SK-N-SH (cell line): Measurements from ENCODE around the gene PEF1. TPM values are rescaled to one million over a fixed set of nuclear protein-coding genes. Genes with fewer than 3 reads are reported as not detected.

Experiments
- CTCF ChIA-PET: fragments of 300-600, 350-600 bp; formaldehyde crosslinking; extraction: SDS; loops from one replicate; lab custom pipeline; 2021; lab: Yijun Ruan, JAX
- POLR2A ChIA-PET: fragments of 350-600 bp; sonication (Branson Sonifier 250); formaldehyde crosslinking; extraction: SDS; loops from one replicate; lab custom pipeline; 2020; ENCODE audit warnings: antibody characterized with exemption, inconsistent platforms; lab: Yijun Ruan, JAX
- DNase-seq: peaks from one replicate; pipeline ENCODE4 v3.0.0; 2012
- H2AFZ ChIP-seq: fragments of 200-600 bp; sonication (generic); 2 replicates; pipeline ENCODE4 v1.8.1; 2016; ENCODE audit warnings: antibody characterized with exemption, mild to moderate bottlenecking, low read depth
- H3F3A ChIP-seq: fragments of 200-600 bp; sonication (generic); replicated peaks from 2 replicates; pipeline ENCODE3; 2016; ENCODE audit warnings: antibody characterized with exemption, mild to moderate bottlenecking; ENCODE audit not compliant: insufficient read depth
- H3K27ac ChIP-seq, 2 experiments: fragments of 200-500 bp in 1 of 2; fragments of 200-600 bp in 1 of 2; sonication (Bioruptor generic) in 1 of 2; sonication (generic), shearing (Covaris generic) in 1 of 2; 2 replicates each; pipeline versions ENCODE4 v1.5.1 to v1.6.1; 2014 to 2016; ENCODE audit warnings: low read depth in 2 of 2, inconsistent platforms in 1 of 2, low read length in 1 of 2, mild to moderate bottlenecking in 1 of 2, mixed read lengths in 1 of 2
- H3K27me3 ChIP-seq: fragments of 200-600 bp; sonication (generic), shearing (Covaris generic); 2 replicates; pipeline ENCODE4 v1.6.1; 2016; ENCODE audit warnings: mixed run types; ENCODE audit not compliant: insufficient read depth
- H3K36me3 ChIP-seq, 2 experiments: fragments of 200-500 bp in 1 of 2; fragments of 200-600 bp in 1 of 2; sonication (Bioruptor generic) in 1 of 2; sonication (generic) in 1 of 2; replicated peaks in 1 of 2; 2 replicates each; pipeline versions ENCODE3 to v1.5.1; 2014 to 2016; ENCODE audit warnings: low read length in 1 of 2, mild to moderate bottlenecking in 1 of 2; ENCODE audit not compliant: insufficient read depth in 2 of 2, control insufficient read depth in 1 of 2
- H3K4me1 ChIP-seq, 2 experiments: fragments of 200-500 bp in 1 of 2; fragments of 200-600 bp in 1 of 2; sonication (Bioruptor generic) in 1 of 2; sonication (generic), shearing (Covaris generic) in 1 of 2; 2 replicates each; pipeline versions ENCODE4 v1.5.1 to v1.6.1; 2014 to 2016; ENCODE audit warnings: low read depth in 1 of 2, low read length in 1 of 2, mixed run types in 1 of 2; ENCODE audit not compliant: insufficient read depth in 2 of 2, control insufficient read depth in 1 of 2
- H3K4me2 ChIP-seq: fragments of 200-600 bp; sonication (generic), shearing (Covaris generic); 2 replicates; pipeline ENCODE4 v1.6.1; 2017; ENCODE audit warnings: mixed run types
- H3K4me3 ChIP-seq, 2 experiments: fragments of 200-500 bp in 1 of 2; fragments of 200-600 bp in 1 of 2; sonication (Bioruptor generic) in 1 of 2; sonication (generic), shearing (Covaris generic) in 1 of 2; 2 replicates each; pipeline versions ENCODE4 v1.5.1 to v1.8.1; 2014 to 2016; ENCODE audit warnings: low read depth in 2 of 2, inconsistent platforms in 1 of 2, low read length in 1 of 2, mild to moderate bottlenecking in 1 of 2, mixed read lengths in 1 of 2, moderate library complexity in 1 of 2
- H3K79me2 ChIP-seq: fragments of 200-600 bp; sonication (generic); 2 replicates; pipeline ENCODE4 v1.8.1; 2017; ENCODE audit warnings: mild to moderate bottlenecking; ENCODE audit not compliant: insufficient read depth
- H3K9ac ChIP-seq: fragments of 200-600 bp; sonication (generic); 2 replicates; pipeline ENCODE4 v1.6.1; 2017; ENCODE audit warnings: mixed run types
- H3K9me2 ChIP-seq: fragments of 200-600 bp; sonication (generic); 2 replicates; pipeline ENCODE4 v1.6.1; 2017; ENCODE audit warnings: mixed run types
- H3K9me3 ChIP-seq: fragments of 200-600 bp; sonication (generic); 2 replicates; pipeline ENCODE4 v1.6.1; 2017; ENCODE audit warnings: mixed run types, mild to moderate bottlenecking, moderate library complexity
- H4K20me1 ChIP-seq: fragments of 200-600 bp; sonication (generic); 2 replicates; pipeline ENCODE4 v1.6.1; 2017; ENCODE audit warnings: mild to moderate bottlenecking, mixed run types; ENCODE audit not compliant: insufficient read depth
- ELF1 ChIP-seq: IDR thresholded peaks from 2 replicates; pipeline ENCODE4 v1.4.0; 2012
- EZH2phosphoT487 ChIP-seq: fragments of 200-600 bp; sonication (generic); IDR thresholded peaks from 2 replicates; pipeline ENCODE4 v1.6.1; 2017; ENCODE audit warnings: low read depth, mixed run types, mild to moderate bottlenecking, antibody characterized with exemption, moderate library complexity, borderline replicate concordance
- FOSL2 ChIP-seq: IDR thresholded peaks from 2 replicates; pipeline ENCODE4 v1.4.0; 2012; ENCODE audit warnings: low read depth, mild to moderate bottlenecking, moderate library complexity, borderline replicate concordance
- FOXJ3 ChIP-seq: sonication (generic); formaldehyde crosslinking; IDR thresholded peaks from 2 replicates; pipeline ENCODE4 v1.5.1; 2020; ENCODE audit warnings: mild to moderate bottlenecking, missing genetic modification reagents
- GATA2 ChIP-seq: sonication (generic); formaldehyde crosslinking; IDR thresholded peaks from 2 replicates; pipeline ENCODE4 v1.5.0; 2020; ENCODE audit warnings: mild to moderate bottlenecking, missing genetic modification reagents
- MEF2A ChIP-seq: IDR thresholded peaks from 2 replicates; pipeline ENCODE4 v1.4.0; 2012; ENCODE audit warnings: low read depth, borderline replicate concordance
- POLR2AphosphoS5 ChIP-seq: IDR thresholded peaks from 2 replicates; pipeline ENCODE4 v1.6.1; 2012; ENCODE audit warnings: low read depth, low read length
- SIN3A ChIP-seq: IDR thresholded peaks from 2 replicates; pipeline ENCODE4 v1.6.1; 2012; ENCODE audit warnings: low read depth, mild to moderate bottlenecking, low read length, moderate library complexity, borderline replicate concordance
- SMC3 ChIP-seq: IDR thresholded peaks from 2 replicates; pipeline ENCODE4 v1.6.1; 2012; ENCODE audit warnings: low read depth, low read length, improper control_type of control experiment
- TCF12 ChIP-seq: IDR thresholded peaks from 2 replicates; pipeline ENCODE4 v1.4.0; 2012
- TEAD4 ChIP-seq: IDR thresholded peaks from 2 replicates; pipeline ENCODE4 v1.4.0; 2012; ENCODE audit warnings: mild to moderate bottlenecking, borderline replicate concordance; ENCODE audit not compliant: insufficient read depth
- YY1 ChIP-seq: IDR thresholded peaks from 2 replicates; pipeline ENCODE4 v1.4.0; 2012; ENCODE audit warnings: low read depth, mild to moderate bottlenecking
- WGBS: methylation state at CpG from one replicate; pipeline ENCODE4 v1.1.6; 2017; ENCODE audit warnings: low lambda C conversion rate; 5-methylcytosine and 5-hydroxymethylcytosine counted together
- polyA plus RNA-seq, 3 experiments: library from polyadenylated mRNA; depleted of rRNA; stranded (reverse); fragments of >200 nt; gene quantifications; 2 replicates each; pipeline ENCODE4 v1.2.3, GENCODE V29; 2012
- TF ChIP-seq, protein P1 (sequence below): fragments of 200-600 bp; sonication (generic); IDR thresholded peaks from 2 replicates; pipeline ENCODE4 v1.6.1; 2017; ENCODE audit warnings: antibody characterized with exemption, mild to moderate bottlenecking, moderate library complexity
- TF ChIP-seq, protein P2 (sequence below): IDR thresholded peaks from 2 replicates; pipeline ENCODE4 v1.4.0; 2012; ENCODE audit warnings: low read depth
- TF ChIP-seq, protein P3 (sequence below): IDR thresholded peaks from 2 replicates; pipeline ENCODE4 v1.6.1; 2012; ENCODE audit warnings: mild to moderate bottlenecking, low read depth, low read length, moderate library complexity
- TF ChIP-seq, protein P4 (sequence below): IDR thresholded peaks from 2 replicates; pipeline ENCODE4 v1.4.0; 2012; ENCODE audit warnings: low read depth, borderline replicate concordance

PEF1 gene
- polyA plus RNA-seq, 1 of the 3 experiments (the other 2 are of a cell fraction), result 51.9 TPM

DNA sequence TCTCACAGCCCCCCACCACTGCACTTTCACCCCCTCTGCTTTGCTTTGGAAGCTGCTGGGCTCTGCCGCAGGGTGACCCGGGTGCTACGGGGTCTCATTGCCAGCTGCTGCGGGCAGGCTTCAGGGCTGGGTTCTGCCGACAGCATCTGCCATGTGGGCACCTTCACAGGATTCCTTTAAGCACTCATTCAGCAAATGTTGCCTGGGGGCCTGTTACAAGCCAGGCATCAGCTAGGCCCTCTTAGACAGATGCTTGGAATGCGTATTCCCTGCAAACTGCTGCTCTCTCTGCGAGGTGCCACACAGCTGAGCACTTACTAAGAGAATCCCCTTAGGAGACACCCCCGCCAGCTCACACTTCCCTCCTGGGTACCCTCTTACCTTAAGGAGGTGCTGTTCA, 29.9 kb upstream of the PEF1 start (continued):
- TF ChIP-seq TCF12 (no peak), GATA2 (CRISPR knock-in tag) (no peak)

DNA sequence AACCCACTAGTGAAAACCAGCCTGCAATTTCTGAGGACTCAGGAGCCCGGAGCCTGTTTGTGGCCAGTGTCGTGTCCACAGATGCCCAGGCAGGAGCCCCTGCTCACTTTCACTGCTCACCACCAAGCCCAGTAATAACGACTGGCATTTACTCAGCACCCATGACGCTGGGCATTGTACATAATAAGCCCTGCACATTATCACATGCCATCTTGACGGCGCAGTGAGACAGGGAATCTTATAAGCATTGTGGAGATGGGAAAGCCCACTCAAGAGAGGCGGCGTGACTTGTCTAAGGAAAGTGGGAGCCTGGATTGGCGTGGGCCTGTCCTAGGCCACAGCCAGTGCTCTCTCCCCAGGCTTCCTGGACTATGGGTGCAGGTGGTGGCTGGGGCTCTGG, 28.8 kb upstream of the PEF1 start:
- H3K9me2 ChIP-seq, result no peaks in the 10 kb centered on the region
- WGBS, result 92% methylated on average over 9 of the region's 9 CpGs
- H3K9me3 ChIP-seq, result no peaks in the 10 kb centered on the region
- no peaks in the 10 kb centered on the region for H4K20me1 ChIP-seq
- no peak overlapping the region for H3K4me2 ChIP-seq
- TF ChIP-seq TEAD4 (no peak), YY1 (no peak), MEF2A (no peak), POLR2AphosphoS5 (no peak), EZH2phosphoT487 (no peak), SIN3A (no peak), ELF1 (no peak), SMC3 (no peak), FOXJ3 (CRISPR knock-in tag) (no peak), FOSL2 (no peak)
- TF ChIP-seq, protein P1, sequence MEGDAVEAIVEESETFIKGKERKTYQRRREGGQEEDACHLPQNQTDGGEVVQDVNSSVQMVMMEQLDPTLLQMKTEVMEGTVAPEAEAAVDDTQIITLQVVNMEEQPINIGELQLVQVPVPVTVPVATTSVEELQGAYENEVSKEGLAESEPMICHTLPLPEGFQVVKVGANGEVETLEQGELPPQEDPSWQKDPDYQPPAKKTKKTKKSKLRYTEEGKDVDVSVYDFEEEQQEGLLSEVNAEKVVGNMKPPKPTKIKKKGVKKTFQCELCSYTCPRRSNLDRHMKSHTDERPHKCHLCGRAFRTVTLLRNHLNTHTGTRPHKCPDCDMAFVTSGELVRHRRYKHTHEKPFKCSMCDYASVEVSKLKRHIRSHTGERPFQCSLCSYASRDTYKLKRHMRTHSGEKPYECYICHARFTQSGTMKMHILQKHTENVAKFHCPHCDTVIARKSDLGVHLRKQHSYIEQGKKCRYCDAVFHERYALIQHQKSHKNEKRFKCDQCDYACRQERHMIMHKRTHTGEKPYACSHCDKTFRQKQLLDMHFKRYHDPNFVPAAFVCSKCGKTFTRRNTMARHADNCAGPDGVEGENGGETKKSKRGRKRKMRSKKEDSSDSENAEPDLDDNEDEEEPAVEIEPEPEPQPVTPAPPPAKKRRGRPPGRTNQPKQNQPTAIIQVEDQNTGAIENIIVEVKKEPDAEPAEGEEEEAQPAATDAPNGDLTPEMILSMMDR, result no peak
- TF ChIP-seq, protein P2, sequence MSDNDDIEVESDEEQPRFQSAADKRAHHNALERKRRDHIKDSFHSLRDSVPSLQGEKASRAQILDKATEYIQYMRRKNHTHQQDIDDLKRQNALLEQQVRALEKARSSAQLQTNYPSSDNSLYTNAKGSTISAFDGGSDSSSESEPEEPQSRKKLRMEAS, result no peak
- TF ChIP-seq, protein P3, sequence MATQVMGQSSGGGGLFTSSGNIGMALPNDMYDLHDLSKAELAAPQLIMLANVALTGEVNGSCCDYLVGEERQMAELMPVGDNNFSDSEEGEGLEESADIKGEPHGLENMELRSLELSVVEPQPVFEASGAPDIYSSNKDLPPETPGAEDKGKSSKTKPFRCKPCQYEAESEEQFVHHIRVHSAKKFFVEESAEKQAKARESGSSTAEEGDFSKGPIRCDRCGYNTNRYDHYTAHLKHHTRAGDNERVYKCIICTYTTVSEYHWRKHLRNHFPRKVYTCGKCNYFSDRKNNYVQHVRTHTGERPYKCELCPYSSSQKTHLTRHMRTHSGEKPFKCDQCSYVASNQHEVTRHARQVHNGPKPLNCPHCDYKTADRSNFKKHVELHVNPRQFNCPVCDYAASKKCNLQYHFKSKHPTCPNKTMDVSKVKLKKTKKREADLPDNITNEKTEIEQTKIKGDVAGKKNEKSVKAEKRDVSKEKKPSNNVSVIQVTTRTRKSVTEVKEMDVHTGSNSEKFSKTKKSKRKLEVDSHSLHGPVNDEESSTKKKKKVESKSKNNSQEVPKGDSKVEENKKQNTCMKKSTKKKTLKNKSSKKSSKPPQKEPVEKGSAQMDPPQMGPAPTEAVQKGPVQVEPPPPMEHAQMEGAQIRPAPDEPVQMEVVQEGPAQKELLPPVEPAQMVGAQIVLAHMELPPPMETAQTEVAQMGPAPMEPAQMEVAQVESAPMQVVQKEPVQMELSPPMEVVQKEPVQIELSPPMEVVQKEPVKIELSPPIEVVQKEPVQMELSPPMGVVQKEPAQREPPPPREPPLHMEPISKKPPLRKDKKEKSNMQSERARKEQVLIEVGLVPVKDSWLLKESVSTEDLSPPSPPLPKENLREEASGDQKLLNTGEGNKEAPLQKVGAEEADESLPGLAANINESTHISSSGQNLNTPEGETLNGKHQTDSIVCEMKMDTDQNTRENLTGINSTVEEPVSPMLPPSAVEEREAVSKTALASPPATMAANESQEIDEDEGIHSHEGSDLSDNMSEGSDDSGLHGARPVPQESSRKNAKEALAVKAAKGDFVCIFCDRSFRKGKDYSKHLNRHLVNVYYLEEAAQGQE, result no peak
- TF ChIP-seq, protein P4, sequence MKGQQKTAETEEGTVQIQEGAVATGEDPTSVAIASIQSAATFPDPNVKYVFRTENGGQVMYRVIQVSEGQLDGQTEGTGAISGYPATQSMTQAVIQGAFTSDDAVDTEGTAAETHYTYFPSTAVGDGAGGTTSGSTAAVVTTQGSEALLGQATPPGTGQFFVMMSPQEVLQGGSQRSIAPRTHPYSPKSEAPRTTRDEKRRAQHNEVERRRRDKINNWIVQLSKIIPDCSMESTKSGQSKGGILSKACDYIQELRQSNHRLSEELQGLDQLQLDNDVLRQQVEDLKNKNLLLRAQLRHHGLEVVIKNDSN, result no peak
- no peak overlapping the region for H3K9ac ChIP-seq
- no peak for DNase-seq
- H3K4me1 ChIP-seq, result peaks cover 11 to 38% of the 10 kb centered on the region in 2 experiments
- no peaks in the 10 kb centered on the region for H3F3A ChIP-seq
- H3K79me2 ChIP-seq, result no peaks in the 10 kb centered on the region
- H3K27me3 ChIP-seq, result no peaks in the 10 kb centered on the region
- H3K27ac ChIP-seq, result no peak overlapping the region
- ChIA-PET POLR2A (no interaction called here), CTCF (interaction anchor here (0.8 to 2.3 kb wide), 4 partner anchors 9 to 116 kb away, joined by 3 to 8 read pairs (median 4); no protein-coding TSS in a partner anchor)
- H2AFZ ChIP-seq, result no peak overlapping the region
- no peaks in the 10 kb centered on the region for H3K36me3 ChIP-seq
- H3K4me3 ChIP-seq, result no peak overlapping the region
